ENCODE measurements around the gene NDUFB3.

- TF ChIP-seq CTCF (conservative IDR thresholded peaks at IDR 0.05; ENCODE audit: low read length), result no peak
- TF ChIP-seq EZH2phosphoT487 (IDR thresholded peaks at IDR 0.05; ENCODE audit: borderline replicate concordance), result no peak
These were observed 42.5 kb downstream of the NDUFB3 start for GRCh38 chr2:201114350-201114749.
